HepG2 (cell line): ENCODE data around the gene MACROD2. TPM values are rescaled to one million over a fixed set of nuclear protein-coding genes. Genes with fewer than 3 reads are reported as not detected.

Experiments used
- ATAC-seq: fragments of 200-7000 bp; cut with Tn5 transposase; 3 replicates; pipeline ENCODE4 v1.9.1; 2020; ENCODE audit warnings: mild to moderate bottlenecking, moderate library complexity
- BruUV-seq: library from RNA; stranded (reverse); fragments of 400-500 nt; replicated peaks from 2 replicates; lab custom pipeline; 2021; lab: Mats Ljungman, UMichigan
- CTCF ChIA-PET: fragments of 300-600 bp; formaldehyde crosslinking; extraction: SDS; loops from one replicate; lab custom pipeline; 2021; ENCODE audit warnings: low total read pairs, inconsistent platforms, low intra/inter-chr PET ratio; lab: Yijun Ruan, JAX
- POLR2A ChIA-PET: fragments of 350-600 bp; sonication (Branson Sonifier 250); formaldehyde crosslinking; loops from one replicate; lab custom pipeline; 2020; ENCODE audit warnings: antibody characterized with exemption, inconsistent platforms; lab: Yijun Ruan, JAX
- DNase-seq: peaks from one replicate; pipeline ENCODE4 v3.0.0-alpha.2; 2015; ENCODE audit warnings: low spot score
- FAIRE-seq: peaks from 3 replicates; lab custom pipeline; 2011; peaks lifted over from hg19 to GRCh38; lab: Jason Lieb, UNC
- H2AFZ ChIP-seq: one replicate; pipeline ENCODE4 v1.6.1; 2011; ENCODE audit warnings: low read length, inconsistent platforms
- H3K27ac ChIP-seq: fragments of 300-600 bp; 3 replicates; pipeline ENCODE4 v1.8.0; 2011; ENCODE audit warnings: mixed run types, mild to moderate bottlenecking, mixed read lengths, low read length, inconsistent platforms; ENCODE audit not compliant: insufficient read depth; ENCODE audit errors: extremely low read length
- H3K27me3 ChIP-seq, 2 experiments: fragments of 200-600 bp in 1 of 2; 2 replicates in 1 of 2; 3 replicates in 1 of 2; pipeline versions ENCODE4 v1.6.0 to v1.8.0; 2011; ENCODE audit warnings: low read length in 2 of 2, mild to moderate bottlenecking in 2 of 2, moderate library complexity in 2 of 2, inconsistent platforms in 1 of 2; ENCODE audit not compliant: insufficient read depth in 2 of 2, control insufficient read depth in 1 of 2
- H3K36me3 ChIP-seq, 2 experiments: fragments of 200-600 bp in 1 of 2; replicated peaks in 1 of 2; 2 replicates in 1 of 2; 3 replicates in 1 of 2; pipeline versions ENCODE4 v1.5.1 to v1.8.0; 2011; ENCODE audit warnings: low read length in 2 of 2, inconsistent platforms in 1 of 2; ENCODE audit not compliant: insufficient read depth in 2 of 2, control insufficient read depth in 1 of 2
- H3K4me1 ChIP-seq: 2 replicates; pipeline ENCODE4 v1.5.1; 2012; ENCODE audit warnings: low read length, inconsistent platforms; ENCODE audit not compliant: insufficient read depth
- H3K4me2 ChIP-seq: 2 replicates; pipeline ENCODE4 v1.6.0; 2011; ENCODE audit warnings: low read depth, low read length, inconsistent platforms
- H3K4me3 ChIP-seq, 3 experiments: fragments of 200-600 bp in 1 of 3; sonication (generic), shearing (Covaris generic) in 1 of 3; replicated peaks in 1 of 3; 2 replicates each; pipeline ENCODE4 v1.5.1; 2011 to 2016; ENCODE audit warnings: low read length in 3 of 3, inconsistent platforms in 2 of 3, low read depth in 2 of 3, mild to moderate bottlenecking in 2 of 3, control low read depth in 1 of 3, mixed read lengths in 1 of 3; ENCODE audit not compliant: insufficient read depth in 1 of 3
- H3K79me2 ChIP-seq: one replicate; pipeline ENCODE4 v1.6.1; 2011; ENCODE audit warnings: low read length, inconsistent platforms; ENCODE audit not compliant: insufficient read depth
- H3K9ac ChIP-seq: 2 replicates; pipeline ENCODE4 v1.6.0; 2011; ENCODE audit warnings: mild to moderate bottlenecking, low read depth, low read length, inconsistent platforms; ENCODE audit not compliant: insufficient read depth
- H3K9me3 ChIP-seq: 2 replicates; pipeline ENCODE4 v1.5.1; 2012; ENCODE audit warnings: mild to moderate bottlenecking, low read length
- H4K20me1 ChIP-seq: 2 replicates; pipeline ENCODE4 v1.6.0; 2011; ENCODE audit warnings: inconsistent platforms, mild to moderate bottlenecking, low read length, moderate library complexity; ENCODE audit not compliant: insufficient read depth
- ATF7 ChIP-seq, 2 experiments: fragments of 450-650 bp in 1 of 2; sonication (generic) in 1 of 2; formaldehyde crosslinking in 1 of 2; IDR thresholded peaks; 2 replicates each; pipeline versions ENCODE4 v1.4.0 to v1.6.1; 2016 to 2020; ENCODE audit warnings: antibody characterized with exemption in 1 of 2, mild to moderate bottlenecking in 1 of 2, missing genetic modification reagents in 1 of 2
- E2F5 ChIP-seq: sonication (generic); formaldehyde crosslinking; conservative IDR thresholded peaks from 2 replicates; pipeline ENCODE4 v1.4.0; 2020; ENCODE audit warnings: missing genetic modification reagents
- HDAC6 ChIP-seq: fragments of 200-600 bp; sonication (generic); IDR thresholded peaks from 2 replicates; pipeline ENCODE4 v1.7.0; 2017; ENCODE audit warnings: mild to moderate bottlenecking, antibody characterized with exemption, low read length, low read depth
- NFKBIZ ChIP-seq: IDR thresholded peaks from 2 replicates; pipeline ENCODE4 v1.6.1; 2018; ENCODE audit warnings: missing genetic modification reagents, missing compliant biosample characterization
- PRDM15 ChIP-seq: sonication (generic); formaldehyde crosslinking; IDR thresholded peaks from 2 replicates; pipeline ENCODE4 v1.4.0; 2020; ENCODE audit warnings: missing genetic modification reagents
- PTBP1 ChIP-seq: fragments of 200-400 bp; formaldehyde crosslinking; IDR thresholded peaks from 2 replicates; pipeline ENCODE4 v1.6.1; 2018; ENCODE audit warnings: low read length, low read depth; ENCODE audit not compliant: poor library complexity, severe bottlenecking
- SMAD1 ChIP-seq: sonication (generic); formaldehyde crosslinking; IDR thresholded peaks from 2 replicates; pipeline ENCODE4 v1.4.0; 2020; ENCODE audit warnings: missing genetic modification reagents, low read depth, mild to moderate bottlenecking, borderline replicate concordance
- ZNF331 ChIP-seq: sonication (generic); formaldehyde crosslinking; IDR thresholded peaks from 2 replicates; pipeline ENCODE4 v1.4.0; 2020; ENCODE audit warnings: missing genetic modification reagents
- ZNF460 ChIP-seq: sonication (generic); formaldehyde crosslinking; IDR thresholded peaks from 2 replicates; pipeline ENCODE4 v1.5.1; 2020; ENCODE audit warnings: missing genetic modification reagents, mild to moderate bottlenecking, borderline replicate concordance
- ZNF770 ChIP-seq: sonication (generic); formaldehyde crosslinking; IDR thresholded peaks from 2 replicates; pipeline ENCODE4 v1.5.0; 2020; ENCODE audit warnings: mild to moderate bottlenecking, missing genetic modification reagents
- ZNF788 ChIP-seq: sonication (generic); formaldehyde crosslinking; IDR thresholded peaks from 2 replicates; pipeline ENCODE4 v1.5.0; 2020; ENCODE audit warnings: mild to moderate bottlenecking, missing genetic modification reagents, borderline replicate concordance
- ZUFSP ChIP-seq: sonication (generic); formaldehyde crosslinking; IDR thresholded peaks from 2 replicates; pipeline ENCODE4 v1.9.0; 2021; ENCODE audit warnings: missing genetic modification reagents, mild to moderate bottlenecking, borderline replicate concordance
- WGBS: methylation state at CpG from one replicate; pipeline ENCODE4 v1.1.6; 2017; ENCODE audit warnings: low lambda C conversion rate; 5-methylcytosine and 5-hydroxymethylcytosine counted together
- in situ Hi-C: cut with HindIII; loops from 2 replicates; pipeline ENCODE4 v1.10.0; 2017; ENCODE audit warnings: low pct_unique_long_range_greater_than_20kb; ENCODE audit not compliant: extremely low pct_ligation_motif_present
- intact Hi-C: fragments of 100-400 bp; cut with micrococcal nuclease; formaldehyde crosslinking; loops from one replicate; pipeline ENCODE4 v1.10.0; 2022; ENCODE audit not compliant: unreplicated experiment
- polyA plus RNA-seq, 8 experiments: library from polyadenylated mRNA; depleted of rRNA in 3 of 8; stranded (reverse) in 7 of 8; unstranded in 1 of 8; fragments of >200 nt; fragmentation: Illumina TruSeq in 4 of 8; extraction: Trizol in 4 of 8; gene quantifications; 2 replicates each; pipeline versions ENCODE4 v1.2.1 to v1.2.3, GENCODE V29; 2011 to 2016; ENCODE audit warnings: low read depth in 4 of 8, missing spikeins in 1 of 8, mixed read lengths in 1 of 8; ENCODE audit not compliant: insufficient read depth in 1 of 8
- total RNA-seq, 5 experiments: library from RNA; depleted of rRNA; stranded (reverse); fragments of >200 nt; fragmentation: Illumina TruSeq; extraction: Trizol; gene quantifications; 2 replicates each; pipeline ENCODE4 v1.2.3, GENCODE V29; 2016; ENCODE audit warnings: low read depth in 1 of 5

The MACROD2 gene
- total and polyA plus RNA-seq, 2 of the 13 experiments (the other 11 are each of a cell fraction or from before 2014, with no cell fraction given): 0.13 to 0.51 TPM

DNA sequence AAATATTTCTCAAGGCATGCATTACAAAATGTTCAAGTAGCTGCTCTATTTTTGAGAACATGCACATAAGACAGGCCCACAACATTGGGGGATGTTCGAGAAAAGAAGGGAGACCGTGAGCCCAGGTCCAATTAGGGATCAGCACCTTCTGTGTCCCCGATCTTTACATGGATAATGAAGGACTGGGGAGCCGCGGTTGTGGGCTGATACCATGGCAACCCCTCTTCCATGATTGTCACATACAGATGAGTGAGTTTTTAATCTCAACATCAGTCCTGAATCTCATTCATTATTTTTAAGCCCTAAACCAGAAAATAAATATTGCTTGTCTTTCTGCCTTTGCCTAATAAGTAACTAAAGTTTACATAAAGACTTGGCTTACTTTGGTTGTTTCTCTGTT is 1642.2 kb downstream of the MACROD2 start:
- in situ Hi-C loops: no loop called here
- DNase-seq (no peak), ATAC-seq (no peak), FAIRE-seq (no peak)
- ChIA-PET CTCF (no interaction called here), POLR2A (no interaction called here)
- Histone ChIP-seq H3K36me3 (no peaks in the 10 kb centered on the region), H3K27ac (no peak overlapping the region), H3K4me1 (no peaks in the 10 kb centered on the region), H3K4me3 (no peak overlapping the region), H3K79me2 (no peaks in the 10 kb centered on the region), H2AFZ (no peak overlapping the region), H4K20me1 (no peaks in the 10 kb centered on the region), H3K9ac (no peak overlapping the region), H3K27me3 (no peaks in the 10 kb centered on the region), H3K4me2 (no peak overlapping the region), H3K9me3 (peaks cover 31% of the 10 kb centered on the region; the same call in 1 of the 2 replicates)
- WGBS: 7% methylated on average over 5 of the region's 5 CpGs
- TF ChIP-seq ZNF460 (CRISPR knock-in tag) (no peak), ATF7 (IDR thresholded peaks at IDR 0.05) (no peak), ATF7 (CRISPR knock-in tag; IDR thresholded peaks at IDR 0.05) (no peak), PTBP1 (no peak), E2F5 (CRISPR knock-in tag) (no peak), NFKBIZ (CRISPR knock-in tag) (no peak), HDAC6 (no peak), ZNF788 (no peak), SMAD1 (CRISPR knock-in tag) (no peak), ZNF331 (no peak), ZNF770 (no peak), PRDM15 (no peak), ZUFSP (CRISPR knock-in tag) (no peak)
- no TSS peak for BruUV-seq
- intact Hi-C loops: no loop called here
